Measurements from ENCODE around the gene UBE2E2.

The UBE2E2 gene

GRCh38 chr3:23221136-23221535, 18.0 kb downstream of the UBE2E2 start:
- Histone ChIP-seq H3K4me3 (ENCODE audit: low read depth, low read length) (no peak overlapping the region), H3K9me3 (ENCODE audit: control insufficient read depth, insufficient read depth, low read depth, low read length) (no peaks in the 10 kb centered on the region), H3K36me3 (ENCODE audit: control insufficient read depth in 2 of 2, insufficient read depth in 1 of 2, low read length in 2 of 2) (no peaks in the 10 kb centered on the region), H3K4me1 (ENCODE audit: control insufficient read depth, insufficient read depth, low read length) (peaks cover 3% of the 10 kb centered on the region; the same call in 1 of the 2 replicates), H3K27ac (ENCODE audit: extremely low read depth, low read depth, low read length) (no peak overlapping the region)
- ChIA-PET CTCF (interaction anchor here (0.7 kb wide), 1 partner anchor 19 kb away, joined by 3 read pairs; no protein-coding TSS in a partner anchor), POLR2A (no interaction called here)
- no peak for TF ChIP-seq PRDM4 (tag by site-specific recombination; IDR thresholded peaks at IDR 0.05)
- TF ChIP-seq GFI1B (tag by site-specific recombination; IDR thresholded peaks at IDR 0.05) = no peak
- TF ChIP-seq ZNF76 (tag by site-specific recombination; IDR thresholded peaks at IDR 0.05; ENCODE audit: borderline replicate concordance, low read depth) = no peak
- no peak for TF ChIP-seq ATF2 (tag by site-specific recombination; IDR thresholded peaks at IDR 0.05; ENCODE audit: low read depth)
- TF ChIP-seq ZNF449 (tag by site-specific recombination; IDR thresholded peaks at IDR 0.05) = no peak
- TF ChIP-seq ZNF792 (tag by site-specific recombination; IDR thresholded peaks at IDR 0.05) = no peak
- no peak for TF ChIP-seq INSM2 (tag by site-specific recombination; IDR thresholded peaks at IDR 0.05)
- no peak for TF ChIP-seq ZSCAN5A (tag by site-specific recombination; IDR thresholded peaks at IDR 0.05)
- no peak for TF ChIP-seq MZF1 (tag by site-specific recombination; IDR thresholded peaks at IDR 0.05; ENCODE audit: borderline replicate concordance)
- no peak for TF ChIP-seq ZNF302 (tag by site-specific recombination; IDR thresholded peaks at IDR 0.05; ENCODE audit: low read depth)
- TF ChIP-seq ZNF114 (tag by site-specific recombination; IDR thresholded peaks at IDR 0.05) = no peak
- TF ChIP-seq CTCF (tag by site-specific recombination; IDR thresholded peaks at IDR 0.05) = no peak

GRCh38 chr3:23232016-23232415, 28.9 kb downstream of the UBE2E2 start:
- Histone ChIP-seq H3K4me3 (ENCODE audit: low read depth, low read length) (no peak overlapping the region), H3K9me3 (ENCODE audit: control insufficient read depth, insufficient read depth, low read depth, low read length) (no peaks in the 10 kb centered on the region), H3K27ac (ENCODE audit: extremely low read depth, low read depth, low read length) (no peak overlapping the region), H3K4me1 (ENCODE audit: control insufficient read depth, insufficient read depth, low read length) (no peaks in the 10 kb centered on the region), H3K36me3 (ENCODE audit: control insufficient read depth in 2 of 2, insufficient read depth in 1 of 2, low read length in 2 of 2) (no peaks in the 10 kb centered on the region)
- TF ChIP-seq ZNF391 (tag by site-specific recombination; IDR thresholded peaks at IDR 0.05; ENCODE audit: borderline replicate concordance, low read depth) = no peak
- TF ChIP-seq ZNF549 (tag by site-specific recombination; IDR thresholded peaks at IDR 0.05) = no peak
- no peak for TF ChIP-seq WT1 (tag by site-specific recombination; IDR thresholded peaks at IDR 0.05)
- TF ChIP-seq ZBTB44 (tag by site-specific recombination; IDR thresholded peaks at IDR 0.05) = no peak
- no peak for TF ChIP-seq ZNF596 (tag by site-specific recombination; IDR thresholded peaks at IDR 0.05)
- no peak for TF ChIP-seq ZNF266 (tag by site-specific recombination; IDR thresholded peaks at IDR 0.05; ENCODE audit: low read depth)
- no peak for TF ChIP-seq GLIS1 (tag by site-specific recombination; IDR thresholded peaks at IDR 0.05)
- TF ChIP-seq ZNF146 (tag by site-specific recombination; IDR thresholded peaks at IDR 0.05) = no peak
- ChIA-PET CTCF (no interaction called here), POLR2A (no interaction called here)

All from HEK293 (cell line).